PC-9 (cell line): ENCODE results near the gene ARL11. TPM values are rescaled to one million over a fixed set of nuclear protein-coding genes. Genes with fewer than 3 reads are reported as not detected.

Source experiments
- BruUV-seq: library from RNA; stranded (reverse); fragments of 400-500 nt; replicated peaks from 2 replicates; lab custom pipeline; 2021; lab: Mats Ljungman, UMichigan
- CTCF ChIA-PET: fragments of 300-600 bp; sonication (Branson Sonifier 250); formaldehyde crosslinking; loops from one replicate; lab custom pipeline; 2022; ENCODE audit warnings: antibody characterized with exemption; lab: Charles Lee
- POLR2A ChIA-PET: fragments of 300-600 bp; sonication (Branson Sonifier 250); formaldehyde crosslinking; loops from one replicate; lab custom pipeline; 2022; ENCODE audit warnings: antibody characterized with exemption; ENCODE audit not compliant: unreplicated experiment; lab: Charles Lee
- DNase-seq, 2 experiments: peaks; one replicate each; pipeline versions ENCODE4 v3.0.0 to v3.0.0-alpha.2; 2015 to 2022; ENCODE audit warnings: mixed read lengths in 1 of 2
- H2AFZ ChIP-seq: fragments of 200-600 bp; sonication (generic); 2 replicates; pipeline ENCODE4 v1.8.1; 2017; ENCODE audit warnings: antibody characterized with exemption
- H3F3A ChIP-seq: fragments of 200-600 bp; sonication (generic); 2 replicates; pipeline ENCODE4 v1.8.1; 2017; ENCODE audit warnings: antibody characterized with exemption, mild to moderate bottlenecking, low read depth; ENCODE audit not compliant: insufficient read depth
- H3K27ac ChIP-seq: fragments of 200-600 bp; sonication (generic); 2 replicates; pipeline ENCODE4 v1.6.1; 2016; ENCODE audit warnings: mixed run types
- H3K27me3 ChIP-seq: fragments of 200-600 bp; sonication (generic); 2 replicates; pipeline ENCODE4 v1.6.1; 2016; ENCODE audit warnings: low read depth, mixed run types; ENCODE audit not compliant: insufficient read depth
- H3K36me3 ChIP-seq: fragments of 200-600 bp; sonication (generic); 2 replicates; pipeline ENCODE4 v1.6.1; 2016; ENCODE audit warnings: low read depth, mixed run types
- H3K4me1 ChIP-seq: fragments of 200-600 bp; sonication (generic); replicated peaks from 2 replicates; pipeline ENCODE4 v1.6.1; 2016; ENCODE audit warnings: mixed run types; ENCODE audit not compliant: insufficient read depth
- H3K4me2 ChIP-seq: fragments of 200-600 bp; sonication (generic); 2 replicates; pipeline ENCODE4 v1.6.1; 2017; ENCODE audit warnings: mixed run types
- H3K4me3 ChIP-seq: fragments of 200-600 bp; sonication (generic); 2 replicates; pipeline ENCODE4 v1.6.1; 2016; ENCODE audit warnings: mixed run types
- H3K79me2 ChIP-seq: fragments of 200-600 bp; sonication (generic); 2 replicates; pipeline ENCODE4 v1.6.1; 2017; ENCODE audit warnings: low read depth, mixed run types
- H3K9me2 ChIP-seq: fragments of 200-600 bp; sonication (generic); 2 replicates; pipeline ENCODE4 v1.8.1; 2017; ENCODE audit warnings: mild to moderate bottlenecking; ENCODE audit not compliant: insufficient read depth
- H3K9me3 ChIP-seq: fragments of 200-600 bp; sonication (generic); 2 replicates; pipeline ENCODE4 v1.8.1; 2016; ENCODE audit warnings: low read depth; ENCODE audit not compliant: insufficient read depth
- H4K20me1 ChIP-seq: fragments of 200-600 bp; sonication (generic); 2 replicates; pipeline ENCODE4 v1.8.1; 2017; ENCODE audit not compliant: insufficient read depth
- CTCF ChIP-seq: fragments of 200-600 bp; sonication (generic); conservative IDR thresholded peaks from 2 replicates; pipeline ENCODE4 v1.6.1; 2017; ENCODE audit warnings: mixed run types, antibody characterized with exemption, mild to moderate bottlenecking, moderate library complexity
- EZH2 ChIP-seq: fragments of 200-600 bp; sonication (generic); IDR thresholded peaks from 2 replicates; pipeline ENCODE4 v1.8.0; 2017; ENCODE audit warnings: antibody characterized with exemption, low read depth
- intact Hi-C: fragments of 100-400 bp; cut with micrococcal nuclease; formaldehyde crosslinking; loops from one replicate; pipeline ENCODE4 v1.10.0; 2022; ENCODE audit not compliant: unreplicated experiment
- total RNA-seq: library from RNA; stranded (reverse); gene quantifications from 2 replicates; pipeline ENCODE4 v1.2.3, GENCODE V29; 2021

ARL11 gene
- total RNA-seq, 1 experiment from 2014 or later: 3.7 TPM

- BruUV-seq: no TSS peak
Observed at GRCh38 chr13:49632156-49632555, 3.8 kb downstream of the ARL11 start.

GRCh38 chr13:49633710-49634109 lies 5.4 kb downstream of the ARL11 start:
- Histone ChIP-seq H3K27ac (no peak overlapping the region), H3K9me3 (no peaks in the 10 kb centered on the region), H3K4me1 (peaks cover 9% of the 10 kb centered on the region; the same call in 1 of the 2 replicates), H3K4me3 (no peak overlapping the region), H3K27me3 (no peaks in the 10 kb centered on the region), H4K20me1 (no peaks in the 10 kb centered on the region), H3K79me2 (no peaks in the 10 kb centered on the region), H3F3A (no peaks in the 10 kb centered on the region), H2AFZ (no peak overlapping the region), H3K4me2 (no peak overlapping the region), H3K36me3 (no peaks in the 10 kb centered on the region), H3K9me2 (no peaks in the 10 kb centered on the region)
- POLR2A ChIA-PET: interaction anchor here (0.5 kb wide), 1 partner anchor 48 kb away, joined by 5 read pairs; no protein-coding TSS in a partner anchor
- intact Hi-C loops: no loop called here
- CTCF ChIA-PET: no interaction called here
- no peak for DNase-seq
- TF ChIP-seq EZH2 (no peak), CTCF (no peak)
- BruUV-seq: no TSS peak

More at GRCh38 chr13:49632156-49632555, 3.8 kb downstream of the ARL11 start:
- DNase-seq: no peak
- Histone ChIP-seq H3K4me1 (peaks cover 9% of the 10 kb centered on the region; the same call in 1 of the 2 replicates), H3K36me3 (no peaks in the 10 kb centered on the region), H3K4me2 (no peak overlapping the region), H2AFZ (no peak overlapping the region), H3K9me2 (no peaks in the 10 kb centered on the region), H3K79me2 (no peaks in the 10 kb centered on the region), H3K4me3 (no peak overlapping the region), H4K20me1 (no peaks in the 10 kb centered on the region), H3K9me3 (no peaks in the 10 kb centered on the region), H3F3A (no peaks in the 10 kb centered on the region), H3K27me3 (no peaks in the 10 kb centered on the region), H3K27ac (no peak overlapping the region)
- POLR2A ChIA-PET: no interaction called here
- TF ChIP-seq EZH2 (no peak), CTCF (no peak)
- CTCF ChIA-PET: no interaction called here
- intact Hi-C loops: no loop called here

- no peak overlapping the region for H3K4me3 ChIP-seq
- no TSS peak for BruUV-seq
- no peaks in the 10 kb centered on the region for H4K20me1 ChIP-seq
- H3K4me2 ChIP-seq: no peak overlapping the region
- no peaks in the 10 kb centered on the region for H3K9me3 ChIP-seq
- CTCF ChIA-PET: no interaction called here
- DNase-seq: no peak
- H3K27ac ChIP-seq: no peak overlapping the region
- intact Hi-C loops: no loop called here
- H2AFZ ChIP-seq: no peak overlapping the region
- no peaks in the 10 kb centered on the region for H3K9me2 ChIP-seq
- H3K36me3 ChIP-seq: no peaks in the 10 kb centered on the region
- no peaks in the 10 kb centered on the region for H3F3A ChIP-seq
- H3K79me2 ChIP-seq: no peaks in the 10 kb centered on the region
- H3K27me3 ChIP-seq: no peaks in the 10 kb centered on the region
- peaks cover 8% of the 10 kb centered on the region; the same call in 1 of the 2 replicates for H3K4me1 ChIP-seq
- POLR2A ChIA-PET: no interaction called here
- TF ChIP-seq EZH2 (no peak), CTCF (no peak)
Observed at GRCh38 chr13:49635599-49636433, 7.5 kb downstream of the ARL11 start.
